Vagina (tissue), 2 donors: ENCODE results near the gene PRKCE. TPM values are rescaled to one million over a fixed set of nuclear protein-coding genes. Genes with fewer than 3 reads are reported as not detected.
A peak's percentile ranks its signal among the peaks of the same experiment; 100 is the strongest.

Source experiments
- DNase-seq, 2 donors: peaks; one replicate each; pipeline ENCODE4 v3.0.0-alpha.2; 2017; ENCODE audit errors: extremely low spot score in 2 of 2
- H3K27ac ChIP-seq: fragments of 200-600 bp; sonication (generic); one replicate; pipeline ENCODE4 v1.5.1; 2019
- H3K27me3 ChIP-seq: fragments of 200-600 bp; sonication (generic); one replicate; pipeline ENCODE4 v1.5.1; 2019
- H3K36me3 ChIP-seq, 2 donors: fragments of 200-600 bp; sonication (generic); one replicate each; pipeline ENCODE4 v1.5.1; 2017 to 2019
- H3K4me1 ChIP-seq: fragments of 200-600 bp; sonication (generic); one replicate; pipeline ENCODE4 v1.5.1; 2019
- H3K4me3 ChIP-seq, 2 donors: fragments of 200-600 bp; sonication (generic); 1 replicate in 1 of 2; 2 replicates in 1 of 2; pipeline ENCODE4 v1.5.1; 2016 to 2019
- H3K9me3 ChIP-seq: fragments of 200-600 bp; sonication (generic); one replicate; pipeline ENCODE4 v1.5.1; 2019
- POLR2A ChIP-seq, 2 donors: fragments of 450-650 bp; IDR thresholded peaks; one replicate each; pipeline ENCODE4 v1.6.1; 2017; ENCODE audit warnings: antibody characterized with exemption in 2 of 2, mild to moderate bottlenecking in 2 of 2, moderate library complexity in 2 of 2
- POLR2AphosphoS5 ChIP-seq, 2 donors: sonication (generic); formaldehyde crosslinking; IDR thresholded peaks; one replicate each; pipeline ENCODE4 v1.9.0; 2017; ENCODE audit warnings: antibody characterized with exemption in 2 of 2, mild to moderate bottlenecking in 2 of 2, low read depth in 1 of 2; ENCODE audit not compliant: insufficient read depth in 1 of 2
- intact Hi-C: fragments of 100-400 bp; cut with DNase I; formaldehyde crosslinking; loops from one replicate; pipeline ENCODE4 v1.15.1; 2023
- total RNA-seq: library from RNA; depleted of rRNA; stranded (reverse); fragments of >200 nt; gene quantifications from one replicate; pipeline ENCODE4 v1.2.3, GENCODE V29; 2016
- TF ChIP-seq, protein P1 (sequence below), 3 experiments: fragments of 450-650 bp in 2 of 3; fragments of 200-600 bp in 1 of 3; sonication (generic) in 1 of 3; IDR thresholded peaks; one replicate each; pipeline ENCODE4 v1.5.1; 2017 to 2019; ENCODE audit warnings: antibody characterized with exemption in 3 of 3, mild to moderate bottlenecking in 2 of 3, moderate library complexity in 2 of 3

PRKCE gene
- total RNA-seq, 1 donor from 2014 or later = 11.8 TPM

GRCh38 chr2:46012618-46013240 is 361.3 kb downstream of the PRKCE start:
- intact Hi-C loops = loop anchor here (5.0 kb wide), 1 partner anchor 350 kb away; no protein-coding TSS in a partner anchor
- H3K4me1 ChIP-seq = no peaks in the 10 kb centered on the region
- no peaks in the 10 kb centered on the region for H3K27me3 ChIP-seq
- no peak for TF ChIP-seq POLR2AphosphoS5 (IDR thresholded peaks at IDR 0.05; ENCODE audit: insufficient read depth in 1 of 2, low read depth in 1 of 2)
- TF ChIP-seq POLR2A (IDR thresholded peaks at IDR 0.05) = no peak
- TF ChIP-seq, protein P1, sequence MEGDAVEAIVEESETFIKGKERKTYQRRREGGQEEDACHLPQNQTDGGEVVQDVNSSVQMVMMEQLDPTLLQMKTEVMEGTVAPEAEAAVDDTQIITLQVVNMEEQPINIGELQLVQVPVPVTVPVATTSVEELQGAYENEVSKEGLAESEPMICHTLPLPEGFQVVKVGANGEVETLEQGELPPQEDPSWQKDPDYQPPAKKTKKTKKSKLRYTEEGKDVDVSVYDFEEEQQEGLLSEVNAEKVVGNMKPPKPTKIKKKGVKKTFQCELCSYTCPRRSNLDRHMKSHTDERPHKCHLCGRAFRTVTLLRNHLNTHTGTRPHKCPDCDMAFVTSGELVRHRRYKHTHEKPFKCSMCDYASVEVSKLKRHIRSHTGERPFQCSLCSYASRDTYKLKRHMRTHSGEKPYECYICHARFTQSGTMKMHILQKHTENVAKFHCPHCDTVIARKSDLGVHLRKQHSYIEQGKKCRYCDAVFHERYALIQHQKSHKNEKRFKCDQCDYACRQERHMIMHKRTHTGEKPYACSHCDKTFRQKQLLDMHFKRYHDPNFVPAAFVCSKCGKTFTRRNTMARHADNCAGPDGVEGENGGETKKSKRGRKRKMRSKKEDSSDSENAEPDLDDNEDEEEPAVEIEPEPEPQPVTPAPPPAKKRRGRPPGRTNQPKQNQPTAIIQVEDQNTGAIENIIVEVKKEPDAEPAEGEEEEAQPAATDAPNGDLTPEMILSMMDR (IDR thresholded peaks at IDR 0.05) = no peak
- H3K36me3 ChIP-seq = peaks cover 0 to 7% of the 10 kb centered on the region in 2 donors
- no peaks in the 10 kb centered on the region for H3K9me3 ChIP-seq
- DNase-seq = peak in 1 of 2 donors; percentile 60
- no peak overlapping the region for H3K27ac ChIP-seq
- H3K4me3 ChIP-seq = no peak overlapping the region

DNA sequence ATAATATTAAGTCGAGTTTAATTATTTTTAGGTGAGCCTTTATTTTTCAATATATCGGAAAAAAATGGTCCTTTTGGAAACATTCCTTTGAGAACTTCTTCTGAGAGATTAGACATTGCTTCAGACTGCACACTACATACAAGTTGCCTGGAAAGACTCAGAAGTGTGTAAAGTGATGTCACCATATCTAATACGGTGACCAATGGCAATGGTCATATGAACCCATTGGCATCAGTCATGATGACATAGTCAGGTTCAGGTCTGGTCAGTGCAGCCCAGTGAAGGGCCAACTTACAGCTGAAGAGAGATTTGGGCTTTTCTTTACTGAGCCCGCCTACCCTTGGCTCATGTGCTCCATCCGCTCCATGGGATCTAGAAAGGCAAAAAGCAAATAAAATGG is 362.3 kb downstream of the PRKCE start:
- no peaks in the 10 kb centered on the region for H3K27me3 ChIP-seq
- H3K4me1 ChIP-seq = no peaks in the 10 kb centered on the region
- no peak for DNase-seq
- no peak overlapping the region for H3K4me3 ChIP-seq
- intact Hi-C loops = loop anchor here (5.0 kb wide), 1 partner anchor 349 kb away; no protein-coding TSS in a partner anchor
- H3K36me3 ChIP-seq = no peaks in the 10 kb centered on the region
- TF ChIP-seq, protein P1 (IDR thresholded peaks at IDR 0.05) = no peak
- no peak for TF ChIP-seq POLR2A (IDR thresholded peaks at IDR 0.05)
- TF ChIP-seq POLR2AphosphoS5 (IDR thresholded peaks at IDR 0.05; ENCODE audit: insufficient read depth in 1 of 2, low read depth in 1 of 2) = no peak
- H3K27ac ChIP-seq = no peak overlapping the region
- no peaks in the 10 kb centered on the region for H3K9me3 ChIP-seq

DNA sequence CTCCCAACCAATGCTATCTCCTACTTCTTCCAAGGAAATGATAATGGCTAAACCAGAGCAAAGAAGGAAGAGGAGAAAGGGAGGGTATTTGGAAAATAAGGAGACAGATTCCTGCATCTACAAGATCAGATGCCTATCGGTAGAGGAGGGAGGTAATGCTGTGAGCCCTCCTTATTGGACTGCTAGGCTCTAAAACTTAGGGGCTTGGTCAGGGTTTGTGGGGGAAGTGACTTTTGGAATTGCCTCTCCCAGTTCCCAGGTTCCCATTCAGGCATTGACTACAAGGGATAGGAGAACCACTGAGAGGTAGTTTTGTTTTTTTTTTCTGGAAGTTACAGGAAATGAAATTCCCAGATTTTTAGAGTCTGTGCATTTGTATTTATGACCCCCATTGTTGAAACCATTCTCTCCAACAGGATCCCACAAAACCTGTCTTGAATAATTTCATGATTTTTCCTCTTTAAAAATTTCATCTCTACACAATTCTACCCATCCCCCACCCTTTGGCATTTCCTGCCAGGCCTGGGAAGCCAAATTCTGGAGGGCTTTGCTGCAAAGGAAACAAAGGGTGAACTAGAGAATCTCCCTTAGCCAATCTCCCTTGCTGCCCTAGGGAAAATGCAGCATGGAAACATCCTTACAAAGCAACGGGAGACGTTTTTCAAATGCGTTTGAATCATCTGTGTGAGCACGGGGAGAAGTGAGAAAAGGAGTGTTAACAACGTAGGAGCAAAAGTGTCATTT is 363.6 kb downstream of the PRKCE start:
- TF ChIP-seq POLR2A (IDR thresholded peaks at IDR 0.05) = no peak
- TF ChIP-seq POLR2AphosphoS5 (IDR thresholded peaks at IDR 0.05; ENCODE audit: insufficient read depth in 1 of 2, low read depth in 1 of 2) = no peak
- TF ChIP-seq, protein P1 (IDR thresholded peaks at IDR 0.05) = no peak
- intact Hi-C loops = loop anchor here (5.0 kb wide), 1 partner anchor 347 kb away; no protein-coding TSS in a partner anchor
- H3K9me3 ChIP-seq = no peaks in the 10 kb centered on the region
- no peaks in the 10 kb centered on the region for H3K4me1 ChIP-seq
- no peaks in the 10 kb centered on the region for H3K36me3 ChIP-seq
- no peaks in the 10 kb centered on the region for H3K27me3 ChIP-seq
- H3K27ac ChIP-seq = no peak overlapping the region
- peak in 1 of 2 donors; percentile 25 for DNase-seq
- H3K4me3 ChIP-seq = no peak overlapping the region

DNA sequence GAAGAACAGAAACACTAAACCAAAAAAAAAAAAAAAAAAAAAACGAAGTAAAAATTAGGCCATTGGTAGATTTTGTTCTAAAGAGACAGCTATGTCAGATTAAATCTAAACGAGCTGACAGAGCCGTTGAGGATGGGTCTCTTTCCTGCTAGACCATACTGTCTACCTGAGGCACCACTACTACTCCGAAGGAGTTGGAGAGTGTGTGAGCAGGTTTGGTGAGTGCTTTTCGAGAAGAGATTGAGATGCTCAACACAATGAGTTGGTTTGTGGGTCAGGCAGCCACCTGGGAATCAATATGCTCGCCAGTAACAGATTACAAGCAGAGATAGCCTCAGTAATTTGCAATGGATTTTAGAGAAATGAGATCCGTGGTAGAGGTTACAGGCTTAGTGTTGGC is 364.2 kb downstream of the PRKCE start:
- intact Hi-C loops = no loop called here
- no peaks in the 10 kb centered on the region for H3K9me3 ChIP-seq
- H3K36me3 ChIP-seq = no peaks in the 10 kb centered on the region
- H3K27me3 ChIP-seq = no peaks in the 10 kb centered on the region
- no peak overlapping the region for H3K27ac ChIP-seq
- TF ChIP-seq, protein P1 (IDR thresholded peaks at IDR 0.05) = no peak
- no peak for TF ChIP-seq POLR2A (IDR thresholded peaks at IDR 0.05)
- TF ChIP-seq POLR2AphosphoS5 (IDR thresholded peaks at IDR 0.05; ENCODE audit: insufficient read depth in 1 of 2, low read depth in 1 of 2) = no peak
- no peaks in the 10 kb centered on the region for H3K4me1 ChIP-seq
- DNase-seq = no peak
- no peak overlapping the region for H3K4me3 ChIP-seq

GRCh38 chr2:46016091-46016490 is 364.6 kb downstream of the PRKCE start:
- intact Hi-C loops = no loop called here
- H3K27ac ChIP-seq = no peak overlapping the region

More at GRCh38 chr2:46016091-46016490, 364.6 kb downstream of the PRKCE start:
- Histone ChIP-seq H3K36me3 (no peaks in the 10 kb centered on the region), H3K9me3 (no peaks in the 10 kb centered on the region), H3K27me3 (no peaks in the 10 kb centered on the region), H3K4me1 (no peaks in the 10 kb centered on the region), H3K4me3 (no peak overlapping the region)
- DNase-seq = peak in 1 of 2 donors; percentile 44
- no peak for TF ChIP-seq POLR2A (IDR thresholded peaks at IDR 0.05)
- TF ChIP-seq POLR2AphosphoS5 (IDR thresholded peaks at IDR 0.05; ENCODE audit: insufficient read depth in 1 of 2, low read depth in 1 of 2) = no peak
- TF ChIP-seq, protein P1 (IDR thresholded peaks at IDR 0.05) = no peak
